ENCODE data around the gene SLC25A25.

Gene SLC25A25

DNA sequence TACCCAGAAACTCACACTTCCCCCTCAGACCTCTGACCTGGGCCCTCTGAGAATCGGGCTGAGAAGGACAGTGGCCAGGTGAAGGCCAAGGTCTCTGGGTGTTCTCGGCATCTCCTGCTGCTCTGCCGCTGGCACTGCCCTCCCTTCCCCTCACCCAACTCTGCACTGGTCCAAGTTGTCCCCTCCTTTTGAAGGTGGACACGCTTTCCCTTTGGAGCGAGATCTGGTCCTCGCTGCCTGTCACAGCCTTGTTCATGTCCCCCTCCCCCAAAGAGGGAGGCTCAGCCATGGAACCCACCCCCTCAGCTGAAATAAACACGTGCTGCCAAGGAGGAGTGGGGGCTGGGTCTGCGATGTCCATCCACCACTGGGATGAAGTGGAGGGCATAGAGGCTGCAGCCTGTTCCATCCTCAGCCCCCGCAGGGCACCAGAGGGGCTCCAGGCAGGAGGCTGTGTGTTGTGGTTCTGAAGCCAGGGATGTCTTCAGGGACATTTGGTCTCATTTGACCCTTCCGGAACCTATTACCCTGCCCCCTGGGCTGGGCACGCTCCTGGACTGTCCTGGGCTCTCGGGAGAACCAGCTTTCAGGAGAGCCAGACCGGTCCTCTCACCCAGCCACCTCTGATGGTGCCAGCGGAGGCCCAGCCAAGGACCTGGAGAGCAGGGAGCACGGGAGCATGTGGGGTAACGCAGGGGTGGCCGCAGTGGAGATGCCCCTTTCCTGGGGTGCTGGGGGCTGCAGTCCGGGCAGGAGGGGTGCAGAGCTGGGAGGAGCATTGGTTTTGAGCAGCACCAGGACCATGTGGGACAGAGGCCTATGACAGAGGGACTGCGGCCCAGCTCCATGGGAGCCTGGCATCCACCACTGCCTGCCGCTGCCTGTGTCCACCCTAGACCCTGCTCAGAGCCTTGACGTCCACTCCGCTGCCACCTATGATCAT is 76.5 kb downstream of the SLC25A25 start:
- H3K4me1 Mint-ChIP-seq, result peaks cover 15% of the 10 kb centered on the region

DNA sequence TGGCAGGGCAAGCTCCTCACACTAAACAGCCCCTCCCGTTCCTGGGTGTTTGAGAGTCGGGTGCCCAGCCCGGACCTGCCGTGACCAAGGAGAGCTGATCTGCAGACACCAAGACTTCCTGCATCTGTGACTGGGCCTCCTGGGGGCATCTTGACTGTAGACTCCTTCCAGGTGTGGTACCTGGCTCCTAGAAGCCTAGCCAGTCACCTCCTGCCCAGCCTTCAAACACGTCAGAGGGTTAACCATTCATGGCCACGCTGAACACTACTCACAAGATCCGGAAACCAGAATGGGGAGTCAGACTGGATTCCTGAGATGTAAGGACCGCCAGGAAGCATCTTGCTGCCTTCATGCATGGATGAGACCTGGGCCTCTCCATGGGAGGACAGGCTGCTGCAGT is 77.5 kb downstream of the SLC25A25 start:
- Mint-ChIP-seq H3K27me3 (no peaks in the 10 kb centered on the region), H3K4me3 (no peak overlapping the region), H3K36me3 (no peaks in the 10 kb centered on the region), H3K27ac (no peak overlapping the region), H3K4me1 (peaks cover 15% of the 10 kb centered on the region), H3K9me3 (no peaks in the 10 kb centered on the region)

More for the DNA sequence above, 76.5 kb downstream of the SLC25A25 start:
- H3K27me3 Mint-ChIP-seq, result no peaks in the 10 kb centered on the region
- no peaks in the 10 kb centered on the region for H3K9me3 Mint-ChIP-seq
- H3K36me3 Mint-ChIP-seq, result no peaks in the 10 kb centered on the region
- no peak overlapping the region for H3K27ac Mint-ChIP-seq
- no peak overlapping the region for H3K4me3 Mint-ChIP-seq

DNA sequence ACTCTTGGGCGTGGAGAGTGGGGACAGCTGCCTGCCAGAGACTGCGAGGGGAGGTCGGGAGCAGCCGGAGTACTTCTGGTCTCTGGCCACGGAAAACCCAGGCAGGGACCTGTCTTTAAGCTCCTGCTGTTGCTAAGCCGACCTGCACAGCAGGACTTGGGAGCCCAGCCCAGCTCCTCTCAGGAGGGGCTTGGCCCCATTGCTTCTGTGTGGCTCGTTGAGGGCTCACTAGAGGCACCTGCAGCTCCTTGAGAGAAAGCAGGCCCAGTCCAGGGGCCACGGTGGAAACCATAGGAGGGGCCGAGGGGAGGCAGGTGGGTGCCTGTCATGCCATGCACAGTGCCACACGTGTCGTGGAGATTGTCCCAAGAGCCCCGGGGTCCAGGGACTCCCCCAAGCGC is 77.9 kb downstream of the SLC25A25 start:
- H3K27me3 Mint-ChIP-seq, result no peaks in the 10 kb centered on the region
- H3K9me3 Mint-ChIP-seq, result no peaks in the 10 kb centered on the region
- H3K27ac Mint-ChIP-seq, result no peak overlapping the region
- H3K36me3 Mint-ChIP-seq, result no peaks in the 10 kb centered on the region
- no peak overlapping the region for H3K4me3 Mint-ChIP-seq
- H3K4me1 Mint-ChIP-seq, result peaks cover 15% of the 10 kb centered on the region

DNA sequence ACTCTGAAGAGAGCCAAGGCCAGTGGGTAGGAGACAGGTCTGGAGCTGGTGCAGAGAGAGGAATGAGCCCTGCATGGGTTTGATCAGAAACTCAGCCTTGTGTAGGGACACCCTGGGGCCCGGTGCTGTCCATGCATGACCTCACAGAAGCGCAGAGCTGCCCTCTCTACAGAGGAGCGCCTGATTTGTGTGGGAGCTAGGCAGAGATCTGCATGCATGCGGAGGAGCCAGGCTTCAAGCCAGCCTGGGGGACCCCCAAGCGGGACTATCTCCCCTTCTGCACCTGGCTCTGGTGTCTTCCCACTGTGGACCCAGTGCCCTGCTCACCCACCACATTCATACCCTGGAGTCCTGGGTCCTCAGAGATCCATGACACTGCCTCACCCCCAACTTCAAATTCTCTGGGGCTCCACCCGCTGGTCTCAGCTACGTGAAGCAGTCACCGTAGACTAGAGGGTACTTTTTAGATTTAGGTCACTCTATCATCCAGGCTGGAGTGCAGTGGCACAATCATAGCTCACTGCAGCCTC is 78.6 kb downstream of the SLC25A25 start:
- H3K9me3 Mint-ChIP-seq, result no peaks in the 10 kb centered on the region

DNA sequence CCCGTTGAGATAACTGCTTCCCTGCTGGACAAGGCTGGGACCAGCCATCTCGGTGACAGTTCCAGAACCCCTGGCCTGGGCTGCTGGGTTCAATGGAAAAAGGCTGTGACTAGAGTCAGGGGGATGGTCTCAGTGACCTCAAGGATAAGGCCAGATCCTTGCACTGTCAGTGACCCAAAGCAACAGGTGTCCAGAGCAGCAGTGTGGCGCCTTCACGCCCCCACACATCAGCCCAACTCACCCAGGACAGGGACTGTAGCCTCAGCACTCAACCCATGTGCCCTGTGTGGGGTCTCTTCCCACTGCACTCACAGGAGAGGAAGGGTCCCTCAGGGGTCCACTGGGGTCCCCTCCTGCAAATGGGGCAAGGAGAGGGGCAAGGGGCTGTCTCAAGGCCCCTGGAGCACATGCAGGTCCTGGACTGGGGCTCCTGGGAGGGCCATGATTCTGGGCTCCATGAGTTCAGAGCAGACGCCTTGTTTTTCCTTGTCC is 80.5 kb downstream of the SLC25A25 start:
- H3K9me3 Mint-ChIP-seq, result no peaks in the 10 kb centered on the region
- H3K4me1 Mint-ChIP-seq, result peaks cover 2% of the 10 kb centered on the region
- no peaks in the 10 kb centered on the region for H3K27me3 Mint-ChIP-seq
- H3K36me3 Mint-ChIP-seq, result no peaks in the 10 kb centered on the region
- no peak overlapping the region for H3K27ac Mint-ChIP-seq
- H3K4me3 Mint-ChIP-seq, result no peak overlapping the region

More for the DNA sequence above, 78.6 kb downstream of the SLC25A25 start:
- no peak overlapping the region for H3K4me3 Mint-ChIP-seq
- H3K27me3 Mint-ChIP-seq, result no peaks in the 10 kb centered on the region
- peaks cover 15% of the 10 kb centered on the region for H3K4me1 Mint-ChIP-seq
- no peaks in the 10 kb centered on the region for H3K36me3 Mint-ChIP-seq
- H3K27ac Mint-ChIP-seq, result no peak overlapping the region

DNA sequence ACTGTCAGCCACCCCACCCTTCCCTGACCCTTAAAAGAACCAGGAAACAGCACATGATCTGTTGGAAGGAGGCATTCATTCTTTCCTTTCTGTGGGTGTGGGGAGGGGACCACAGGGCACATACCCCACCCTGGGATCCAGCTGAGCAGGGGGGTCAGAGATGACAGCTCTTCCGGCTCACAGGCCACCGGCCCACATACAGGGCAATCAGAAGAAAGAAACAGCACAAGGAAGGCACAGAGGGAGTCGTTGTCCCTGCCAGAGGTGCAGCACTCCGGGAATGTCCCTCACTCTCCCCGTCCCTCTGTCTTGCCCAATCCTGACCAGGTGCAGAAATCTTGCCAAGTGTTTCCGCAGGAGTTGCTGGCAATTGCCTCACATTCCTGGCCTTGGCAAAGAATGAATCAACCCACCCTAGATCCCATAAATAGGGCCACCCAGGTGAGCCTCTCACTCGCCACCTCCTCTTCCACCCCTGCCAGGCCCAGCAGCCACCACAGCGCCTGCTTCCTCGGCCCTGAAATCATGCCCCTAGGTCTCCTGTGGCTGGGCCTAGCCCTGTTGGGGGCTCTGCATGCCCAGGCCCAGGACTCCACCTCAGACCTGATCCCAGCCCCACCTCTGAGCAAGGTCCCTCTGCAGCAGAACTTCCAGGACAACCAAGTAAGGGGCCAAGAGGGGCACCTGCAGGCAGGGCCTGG is 81.1 kb downstream of the SLC25A25 start, which contains the start of gene LCN2:
Gene LCN2 (plus strand): TSS at position 453 of the 701 bp plus-strand sequence. CDS start 73 bp downstream, at position 526.
- H3K4me1 Mint-ChIP-seq, result no peaks in the 10 kb centered on the region
- H3K27ac Mint-ChIP-seq, result no peak within 1 kb of the TSS
- no peaks in the 10 kb centered on the region for H3K36me3 Mint-ChIP-seq
- no peaks in the 10 kb centered on the region for H3K27me3 Mint-ChIP-seq
- no peak within 1 kb of the TSS for H3K4me3 Mint-ChIP-seq
- no peaks in the 10 kb centered on the region for H3K9me3 Mint-ChIP-seq

DNA sequence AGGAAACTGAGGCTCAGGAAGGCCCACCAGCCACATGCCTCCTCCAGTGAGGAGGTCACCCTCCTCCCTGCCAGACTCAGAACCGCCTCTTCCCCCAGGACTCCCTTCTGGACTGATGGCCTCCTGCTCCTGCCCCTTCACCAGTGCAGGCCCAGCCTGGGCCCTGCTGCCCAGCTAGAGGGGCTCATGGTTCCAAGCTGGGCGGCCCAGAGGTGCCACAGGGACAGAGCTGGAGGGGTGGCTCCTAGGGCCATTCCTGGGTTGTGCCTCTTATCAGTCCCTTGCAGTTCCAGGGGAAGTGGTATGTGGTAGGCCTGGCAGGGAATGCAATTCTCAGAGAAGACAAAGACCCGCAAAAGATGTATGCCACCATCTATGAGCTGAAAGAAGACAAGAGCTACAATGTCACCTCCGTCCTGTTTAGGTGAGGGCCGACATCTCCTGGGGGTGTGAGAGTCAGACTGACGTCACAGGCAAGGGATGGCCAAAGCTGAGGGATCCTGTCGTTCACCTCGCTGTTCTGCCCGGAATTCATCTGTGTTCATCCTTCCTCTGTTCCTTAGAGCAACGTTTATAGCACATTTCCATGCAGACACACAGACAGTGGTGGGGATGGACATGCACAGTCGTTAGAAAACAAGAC is 82.0 kb downstream of the SLC25A25 start:
- Mint-ChIP-seq H3K36me3 (no peaks in the 10 kb centered on the region), H3K4me3 (no peak overlapping the region), H3K4me1 (no peaks in the 10 kb centered on the region), H3K9me3 (no peaks in the 10 kb centered on the region), H3K27me3 (no peaks in the 10 kb centered on the region), H3K27ac (no peak overlapping the region)

DNA sequence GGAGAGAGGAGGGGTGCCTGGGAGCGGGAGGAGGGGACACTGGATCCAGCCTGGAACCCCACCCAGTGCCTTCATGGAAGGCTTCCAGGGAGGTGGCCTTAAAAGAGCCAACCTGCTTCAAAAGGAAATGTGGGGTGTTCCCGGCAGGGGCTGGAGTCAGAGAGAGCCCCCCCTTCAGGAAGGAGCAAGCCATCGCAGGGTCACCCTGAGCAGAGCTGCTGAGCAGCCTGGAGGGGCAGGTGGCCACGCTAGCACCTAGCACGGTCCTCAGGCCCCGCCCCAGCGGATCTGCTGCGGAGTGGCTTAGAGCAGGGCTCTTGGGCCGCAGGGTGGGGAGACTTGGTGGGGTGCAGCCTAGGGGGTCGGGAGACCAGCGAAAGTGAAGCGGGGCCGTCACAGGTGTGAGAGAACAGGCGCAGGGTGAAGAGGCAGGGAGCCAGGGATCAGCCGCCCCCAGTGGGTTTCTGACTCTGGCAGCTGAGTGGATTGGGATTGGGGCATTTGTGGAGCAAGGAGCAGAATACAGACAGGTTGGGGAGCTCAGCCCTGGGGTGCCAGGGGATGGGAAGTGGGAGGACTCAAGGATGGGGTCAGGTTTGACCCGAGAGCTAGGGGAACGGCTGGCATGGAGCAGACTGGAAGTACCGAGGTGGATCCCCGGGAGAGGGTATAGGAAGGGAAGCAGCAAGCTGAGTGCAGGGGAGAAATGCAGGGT is 82.7 kb downstream of the SLC25A25 start:
- no peaks in the 10 kb centered on the region for H3K9me3 Mint-ChIP-seq
- H3K4me3 Mint-ChIP-seq, result no peak overlapping the region
- H3K4me1 Mint-ChIP-seq, result no peaks in the 10 kb centered on the region
- no peak overlapping the region for H3K27ac Mint-ChIP-seq
- no peaks in the 10 kb centered on the region for H3K36me3 Mint-ChIP-seq
- no peaks in the 10 kb centered on the region for H3K27me3 Mint-ChIP-seq

DNA sequence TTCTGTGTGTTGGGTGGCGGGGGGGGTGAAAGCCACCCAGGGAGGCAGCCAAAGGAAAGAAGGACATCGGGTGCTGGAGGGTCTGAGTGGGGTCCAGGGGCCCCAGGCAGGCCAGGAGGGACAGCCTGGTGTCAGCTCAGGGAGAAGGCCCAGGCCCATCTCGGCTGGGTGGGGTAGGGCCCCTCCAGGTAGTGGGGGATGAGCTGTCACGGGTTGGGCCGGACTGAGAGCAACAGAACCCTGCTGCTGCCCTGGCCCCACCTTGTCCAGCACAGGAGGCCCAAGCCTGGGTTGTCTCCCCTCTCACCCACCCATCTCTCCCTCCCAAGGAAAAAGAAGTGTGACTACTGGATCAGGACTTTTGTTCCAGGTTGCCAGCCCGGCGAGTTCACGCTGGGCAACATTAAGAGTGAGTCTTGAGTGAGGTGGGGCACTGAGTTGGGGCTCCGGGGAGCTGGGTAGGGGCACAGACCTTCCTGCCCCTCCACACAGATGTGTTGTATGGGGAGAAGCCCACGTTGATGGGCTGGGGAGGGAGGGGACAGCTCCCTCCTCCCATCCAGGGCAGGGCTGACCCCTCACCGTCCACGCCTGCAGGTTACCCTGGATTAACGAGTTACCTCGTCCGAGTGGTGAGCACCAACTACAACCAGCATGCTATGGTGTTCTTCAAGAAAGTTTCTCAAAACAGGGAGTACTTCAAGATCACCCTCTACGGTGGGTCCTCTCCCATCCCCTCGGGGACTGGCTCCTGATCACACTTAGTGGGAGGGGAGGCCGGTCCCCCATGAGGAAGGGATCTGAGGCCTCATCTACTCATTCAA is 83.5 kb downstream of the SLC25A25 start:
- H3K9me3 Mint-ChIP-seq, result no peaks in the 10 kb centered on the region
- H3K27me3 Mint-ChIP-seq, result no peaks in the 10 kb centered on the region
- H3K4me1 Mint-ChIP-seq, result no peaks in the 10 kb centered on the region
- no peaks in the 10 kb centered on the region for H3K36me3 Mint-ChIP-seq
- no peak overlapping the region for H3K4me3 Mint-ChIP-seq
- no peak overlapping the region for H3K27ac Mint-ChIP-seq

DNA sequence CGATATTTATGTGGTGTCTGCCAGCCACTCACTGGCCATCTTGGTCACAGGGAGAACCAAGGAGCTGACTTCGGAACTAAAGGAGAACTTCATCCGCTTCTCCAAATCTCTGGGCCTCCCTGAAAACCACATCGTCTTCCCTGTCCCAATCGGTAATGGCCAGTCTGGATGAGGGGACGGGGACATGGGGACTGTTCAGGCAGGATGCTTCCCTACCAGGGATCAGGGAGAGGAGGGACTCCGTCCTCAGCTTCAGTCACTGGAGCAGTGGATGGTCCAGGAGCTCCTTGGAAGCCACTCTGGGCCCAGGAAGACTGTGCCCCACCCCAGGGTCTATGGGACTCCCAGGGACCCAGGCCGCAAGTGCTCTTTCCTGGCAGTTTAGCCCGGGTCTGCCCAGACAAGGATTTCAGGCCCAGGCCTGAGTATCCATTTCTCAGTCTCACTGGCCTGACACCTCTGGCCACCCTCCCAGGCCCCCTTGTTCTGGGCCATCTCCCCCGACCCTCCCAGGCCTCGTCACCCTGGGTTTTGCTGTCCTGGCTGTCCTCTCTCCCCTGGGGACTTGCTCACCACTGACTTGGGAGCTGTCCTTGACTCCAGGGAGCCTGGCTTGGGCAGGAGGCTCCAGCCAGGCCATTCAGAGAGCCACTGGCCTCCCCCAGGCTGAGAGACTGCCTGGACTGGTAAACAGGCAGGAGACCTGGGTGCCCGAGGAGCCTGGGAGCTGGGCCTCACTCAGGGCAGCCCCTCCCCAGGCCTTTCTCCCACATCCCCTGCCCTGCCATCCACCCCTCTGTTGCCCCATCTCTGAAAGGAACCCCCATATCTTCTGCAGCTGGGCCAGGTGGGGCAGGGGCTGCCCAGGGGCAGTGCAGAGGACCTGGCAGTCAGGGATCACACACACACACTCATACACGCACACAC is 84.4 kb downstream of the SLC25A25 start:
- Mint-ChIP-seq H3K4me3 (no peak overlapping the region), H3K36me3 (no peaks in the 10 kb centered on the region)

DNA sequence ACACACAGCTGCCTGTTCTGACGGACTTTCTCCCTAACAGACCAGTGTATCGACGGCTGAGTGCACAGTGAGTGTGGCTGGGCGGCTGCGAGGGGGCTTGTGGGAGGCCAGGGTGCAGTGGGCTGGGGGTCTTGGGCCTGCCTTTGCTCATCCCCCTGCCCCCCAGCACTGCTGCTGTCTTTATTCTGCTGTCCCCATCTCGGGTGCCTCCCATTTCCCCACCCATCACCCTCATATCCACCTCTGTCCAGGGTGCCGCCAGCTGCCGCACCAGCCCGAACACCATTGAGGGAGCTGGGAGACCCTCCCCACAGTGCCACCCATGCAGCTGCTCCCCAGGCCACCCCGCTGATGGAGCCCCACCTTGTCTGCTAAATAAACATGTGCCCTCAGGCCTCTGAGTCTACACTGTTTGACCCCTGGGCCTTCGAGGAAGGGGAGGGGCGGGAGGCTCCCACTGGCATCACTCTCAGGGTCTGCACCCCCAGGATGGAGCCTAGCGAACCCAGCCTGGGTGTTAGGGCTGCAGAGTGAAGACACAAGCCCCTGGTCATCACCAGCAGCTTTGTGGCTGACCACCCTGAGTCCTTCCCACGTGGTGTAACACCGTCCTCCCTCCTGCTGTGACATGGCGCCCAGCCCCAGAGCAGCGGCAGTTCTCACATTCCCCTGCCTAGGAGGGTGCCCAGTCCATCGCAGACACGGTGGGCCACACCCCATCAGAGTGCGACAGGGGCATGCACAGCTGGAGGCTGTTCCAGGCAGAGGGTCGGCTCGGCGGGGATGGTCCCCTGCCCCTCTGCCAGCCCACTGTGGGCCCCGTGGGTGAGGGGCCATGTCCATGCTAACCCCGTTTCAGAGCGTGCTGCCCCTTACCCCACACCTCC is 85.3 kb downstream of the SLC25A25 start:
- Mint-ChIP-seq H3K4me1 (no peaks in the 10 kb centered on the region), H3K27ac (no peak overlapping the region), H3K27me3 (no peaks in the 10 kb centered on the region), H3K4me3 (no peak overlapping the region), H3K9me3 (no peaks in the 10 kb centered on the region), H3K36me3 (no peaks in the 10 kb centered on the region)

More for the DNA sequence above, 84.4 kb downstream of the SLC25A25 start:
- no peaks in the 10 kb centered on the region for H3K9me3 Mint-ChIP-seq
- H3K27ac Mint-ChIP-seq, result no peak overlapping the region
- H3K27me3 Mint-ChIP-seq, result no peaks in the 10 kb centered on the region
- H3K4me1 Mint-ChIP-seq, result no peaks in the 10 kb centered on the region

DNA sequence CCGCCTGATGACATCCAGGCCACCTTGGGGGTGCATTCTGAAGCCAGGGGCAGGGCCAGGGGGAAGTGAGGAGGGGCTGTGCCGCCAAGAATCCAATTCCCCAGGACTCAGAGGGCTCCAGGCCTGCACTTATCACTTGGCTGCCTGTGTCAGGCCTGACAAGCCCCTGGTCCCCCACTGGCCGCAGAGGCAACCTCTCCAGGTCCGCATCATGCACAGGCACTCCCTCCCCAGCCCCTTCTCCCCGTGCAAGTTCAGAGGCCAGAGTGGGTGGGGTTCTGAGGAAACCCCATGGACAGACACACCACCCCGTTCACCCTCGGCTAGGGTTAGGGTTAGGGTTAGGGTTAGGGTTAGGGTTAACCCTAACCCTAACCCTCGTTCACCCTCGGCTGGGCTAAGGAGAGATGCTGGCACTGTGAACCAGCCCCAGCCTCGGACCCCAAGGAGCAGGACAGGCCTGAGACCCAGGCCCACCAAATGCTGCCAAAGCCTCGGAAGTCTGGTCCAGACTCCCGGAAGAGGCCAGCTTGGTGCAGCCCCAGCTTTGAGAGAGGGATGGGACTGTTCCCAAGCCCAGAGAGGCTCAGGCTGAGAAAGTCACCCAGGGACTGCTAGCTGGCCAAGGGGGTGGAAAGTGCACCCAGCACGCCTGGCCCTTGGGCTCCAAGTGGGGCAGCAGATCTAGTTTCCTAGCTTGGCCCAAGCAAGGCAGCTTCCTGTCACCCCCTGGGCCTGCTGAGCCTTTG is 86.1 kb downstream of the SLC25A25 start:
- Mint-ChIP-seq H3K27ac (no peak overlapping the region), H3K27me3 (no peaks in the 10 kb centered on the region), H3K36me3 (no peaks in the 10 kb centered on the region), H3K4me3 (no peak overlapping the region), H3K4me1 (peaks cover under 1% of the 10 kb centered on the region), H3K9me3 (no peaks in the 10 kb centered on the region)
